ENCODE data around the gene GPRC5A. TPM values are rescaled to one million over a fixed set of nuclear protein-coding genes. Genes with fewer than 3 reads are reported as not detected.

GPRC5A gene
- total and polyA plus RNA-seq, 2 experiments from 2014 or later: 0.16 to 0.38 TPM

DNA sequence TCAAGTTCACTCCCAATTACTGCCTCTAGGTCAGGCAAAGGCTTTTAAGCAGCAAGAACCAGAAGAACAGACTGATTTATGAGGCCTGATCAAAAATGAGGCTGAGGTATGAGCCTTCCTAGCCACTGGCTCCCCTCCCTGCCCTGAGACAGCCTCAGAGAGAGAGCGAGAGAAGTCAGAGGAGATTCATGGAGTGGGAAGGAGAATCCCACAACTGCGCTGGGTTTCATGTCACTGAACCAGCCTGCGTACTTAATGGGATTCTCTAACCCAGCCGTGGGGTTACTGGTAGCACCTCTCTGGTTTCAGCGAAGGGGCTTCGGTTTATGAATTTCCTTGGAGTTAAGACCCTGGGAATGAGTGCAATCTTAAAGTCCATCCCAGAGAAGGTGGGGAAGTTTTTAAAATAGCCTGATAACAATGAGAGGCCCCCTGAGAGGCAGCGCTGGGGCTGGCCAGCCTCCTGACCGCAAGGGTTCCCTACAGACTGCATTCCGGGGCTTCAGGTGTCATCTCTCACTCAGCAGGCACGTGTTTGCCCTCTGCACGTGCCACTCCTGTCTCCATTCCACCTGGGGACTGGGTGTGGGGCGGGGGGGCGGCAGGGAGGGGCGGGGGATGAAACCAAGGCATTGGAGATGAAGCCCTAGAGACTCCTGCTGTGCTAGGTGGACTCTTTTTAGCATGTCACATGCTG lies 6.1 kb upstream of the GPRC5A start:
- Mint-ChIP-seq H3K27ac (no peak overlapping the region), H3K4me3 (no peak overlapping the region), H3K36me3 (ENCODE audit: low read depth) (no peaks in the 10 kb centered on the region), H3K27me3 (ENCODE audit: insufficient read depth, low read depth, poor library complexity) (peaks cover 38% of the 10 kb centered on the region), H3K4me1 (peaks cover 20% of the 10 kb centered on the region), H3K9me3 (no peaks in the 10 kb centered on the region; the same call in 2 of the 3 replicates)
- DNase-seq (ENCODE audit: low spot score): peak; percentile 70
- Histone ChIP-seq H3K4me1 (ENCODE audit: insufficient read depth) (peaks cover 9% of the 10 kb centered on the region), H3K9me2 (ENCODE audit: insufficient read depth) (no peaks in the 10 kb centered on the region), H4K20me1 (replicated peaks; ENCODE audit: insufficient read depth) (no peaks in the 10 kb centered on the region), H2AFZ (peak overlapping the region; percentile 91), H3K27ac (ENCODE audit: low read depth) (peak overlapping the region; percentile 59; the same call in 1 of the 2 replicates), H3K79me2 (replicated peaks; ENCODE audit: insufficient read depth) (no peaks in the 10 kb centered on the region), H3K4me2 (peak overlapping the region; percentile 62; the same call in 1 of the 2 replicates), H3K27me3 (ENCODE audit: insufficient read depth) (peaks cover 37% of the 10 kb centered on the region), H3K36me3 (ENCODE audit: insufficient read depth) (no peaks in the 10 kb centered on the region), H3K4me3 (no peak overlapping the region), H3F3A (replicated peaks; ENCODE audit: low read depth) (no peaks in the 10 kb centered on the region)
- TF ChIP-seq, protein P1, sequence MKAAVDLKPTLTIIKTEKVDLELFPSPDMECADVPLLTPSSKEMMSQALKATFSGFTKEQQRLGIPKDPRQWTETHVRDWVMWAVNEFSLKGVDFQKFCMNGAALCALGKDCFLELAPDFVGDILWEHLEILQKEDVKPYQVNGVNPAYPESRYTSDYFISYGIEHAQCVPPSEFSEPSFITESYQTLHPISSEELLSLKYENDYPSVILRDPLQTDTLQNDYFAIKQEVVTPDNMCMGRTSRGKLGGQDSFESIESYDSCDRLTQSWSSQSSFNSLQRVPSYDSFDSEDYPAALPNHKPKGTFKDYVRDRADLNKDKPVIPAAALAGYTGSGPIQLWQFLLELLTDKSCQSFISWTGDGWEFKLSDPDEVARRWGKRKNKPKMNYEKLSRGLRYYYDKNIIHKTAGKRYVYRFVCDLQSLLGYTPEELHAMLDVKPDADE (IDR thresholded peaks at IDR 0.05): no peak
- TF ChIP-seq CREB1 (CRISPR knock-in tag; IDR thresholded peaks at IDR 0.05; ENCODE audit: low read depth) (no peak), POLR2AphosphoS5 (IDR thresholded peaks at IDR 0.05; ENCODE audit: low read depth) (no peak), JUNB (IDR thresholded peaks at IDR 0.05; ENCODE audit: unreplicated experiment) (no peak), ZNF331 (CRISPR knock-in tag; IDR thresholded peaks at IDR 0.05; ENCODE audit: low read depth) (no peak), NANOG (IDR thresholded peaks at IDR 0.05; ENCODE audit: borderline replicate concordance) (no peak), EZH2 (IDR thresholded peaks at IDR 0.05; ENCODE audit: low read depth, unreplicated experiment) (no peak), ZNF114 (CRISPR knock-in tag; IDR thresholded peaks at IDR 0.05) (no peak), STAT1 (IDR thresholded peaks at IDR 0.05; ENCODE audit: unreplicated experiment) (no peak), EZH2phosphoT487 (IDR thresholded peaks at IDR 0.05; ENCODE audit: unreplicated experiment) (no peak)
- TF ChIP-seq, protein P2, sequence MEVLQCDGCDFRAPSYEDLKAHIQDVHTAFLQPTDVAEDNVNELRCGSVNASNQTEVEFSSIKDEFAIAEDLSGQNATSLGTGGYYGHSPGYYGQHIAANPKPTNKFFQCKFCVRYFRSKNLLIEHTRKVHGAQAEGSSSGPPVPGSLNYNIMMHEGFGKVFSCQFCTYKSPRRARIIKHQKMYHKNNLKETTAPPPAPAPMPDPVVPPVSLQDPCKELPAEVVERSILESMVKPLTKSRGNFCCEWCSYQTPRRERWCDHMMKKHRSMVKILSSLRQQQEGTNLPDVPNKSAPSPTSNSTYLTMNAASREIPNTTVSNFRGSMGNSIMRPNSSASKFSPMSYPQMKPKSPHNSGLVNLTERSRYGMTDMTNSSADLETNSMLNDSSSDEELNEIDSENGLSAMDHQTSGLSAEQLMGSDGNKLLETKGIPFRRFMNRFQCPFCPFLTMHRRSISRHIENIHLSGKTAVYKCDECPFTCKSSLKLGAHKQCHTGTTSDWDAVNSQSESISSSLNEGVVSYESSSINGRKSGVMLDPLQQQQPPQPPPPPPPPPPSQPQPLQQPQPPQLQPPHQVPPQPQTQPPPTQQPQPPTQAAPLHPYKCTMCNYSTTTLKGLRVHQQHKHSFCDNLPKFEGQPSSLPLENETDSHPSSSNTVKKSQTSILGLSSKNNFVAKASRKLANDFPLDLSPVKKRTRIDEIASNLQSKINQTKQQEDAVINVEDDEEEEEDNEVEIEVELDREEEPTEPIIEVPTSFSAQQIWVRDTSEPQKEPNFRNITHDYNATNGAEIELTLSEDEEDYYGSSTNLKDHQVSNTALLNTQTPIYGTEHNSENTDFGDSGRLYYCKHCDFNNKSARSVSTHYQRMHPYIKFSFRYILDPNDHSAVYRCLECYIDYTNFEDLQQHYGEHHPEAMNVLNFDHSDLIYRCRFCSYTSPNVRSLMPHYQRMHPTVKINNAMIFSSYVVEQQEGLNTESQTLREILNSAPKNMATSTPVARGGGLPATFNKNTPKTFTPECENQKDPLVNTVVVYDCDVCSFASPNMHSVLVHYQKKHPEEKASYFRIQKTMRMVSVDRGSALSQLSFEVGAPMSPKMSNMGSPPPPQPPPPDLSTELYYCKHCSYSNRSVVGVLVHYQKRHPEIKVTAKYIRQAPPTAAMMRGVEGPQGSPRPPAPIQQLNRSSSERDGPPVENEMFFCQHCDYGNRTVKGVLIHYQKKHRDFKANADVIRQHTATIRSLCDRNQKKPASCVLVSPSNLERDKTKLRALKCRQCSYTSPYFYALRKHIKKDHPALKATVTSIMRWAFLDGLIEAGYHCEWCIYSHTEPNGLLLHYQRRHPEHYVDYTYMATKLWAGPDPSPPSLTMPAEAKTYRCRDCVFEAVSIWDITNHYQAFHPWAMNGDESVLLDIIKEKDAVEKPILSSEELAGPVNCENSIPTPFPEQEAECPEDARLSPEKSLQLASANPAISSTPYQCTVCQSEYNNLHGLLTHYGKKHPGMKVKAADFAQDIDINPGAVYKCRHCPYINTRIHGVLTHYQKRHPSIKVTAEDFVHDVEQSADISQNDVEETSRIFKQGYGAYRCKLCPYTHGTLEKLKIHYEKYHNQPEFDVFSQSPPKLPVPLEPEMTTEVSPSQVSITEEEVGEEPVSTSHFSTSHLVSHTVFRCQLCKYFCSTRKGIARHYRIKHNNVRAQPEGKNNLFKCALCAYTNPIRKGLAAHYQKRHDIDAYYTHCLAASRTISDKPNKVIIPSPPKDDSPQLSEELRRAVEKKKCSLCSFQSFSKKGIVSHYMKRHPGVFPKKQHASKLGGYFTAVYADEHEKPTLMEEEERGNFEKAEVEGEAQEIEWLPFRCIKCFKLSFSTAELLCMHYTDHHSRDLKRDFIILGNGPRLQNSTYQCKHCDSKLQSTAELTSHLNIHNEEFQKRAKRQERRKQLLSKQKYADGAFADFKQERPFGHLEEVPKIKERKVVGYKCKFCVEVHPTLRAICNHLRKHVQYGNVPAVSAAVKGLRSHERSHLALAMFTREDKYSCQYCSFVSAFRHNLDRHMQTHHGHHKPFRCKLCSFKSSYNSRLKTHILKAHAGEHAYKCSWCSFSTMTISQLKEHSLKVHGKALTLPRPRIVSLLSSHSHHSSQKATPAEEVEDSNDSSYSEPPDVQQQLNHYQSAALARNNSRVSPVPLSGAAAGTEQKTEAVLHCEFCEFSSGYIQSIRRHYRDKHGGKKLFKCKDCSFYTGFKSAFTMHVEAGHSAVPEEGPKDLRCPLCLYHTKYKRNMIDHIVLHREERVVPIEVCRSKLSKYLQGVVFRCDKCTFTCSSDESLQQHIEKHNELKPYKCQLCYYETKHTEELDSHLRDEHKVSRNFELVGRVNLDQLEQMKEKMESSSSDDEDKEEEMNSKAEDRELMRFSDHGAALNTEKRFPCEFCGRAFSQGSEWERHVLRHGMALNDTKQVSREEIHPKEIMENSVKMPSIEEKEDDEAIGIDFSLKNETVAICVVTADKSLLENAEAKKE (CRISPR knock-in tag; IDR thresholded peaks at IDR 0.05): no peak
- TF ChIP-seq, protein P3, sequence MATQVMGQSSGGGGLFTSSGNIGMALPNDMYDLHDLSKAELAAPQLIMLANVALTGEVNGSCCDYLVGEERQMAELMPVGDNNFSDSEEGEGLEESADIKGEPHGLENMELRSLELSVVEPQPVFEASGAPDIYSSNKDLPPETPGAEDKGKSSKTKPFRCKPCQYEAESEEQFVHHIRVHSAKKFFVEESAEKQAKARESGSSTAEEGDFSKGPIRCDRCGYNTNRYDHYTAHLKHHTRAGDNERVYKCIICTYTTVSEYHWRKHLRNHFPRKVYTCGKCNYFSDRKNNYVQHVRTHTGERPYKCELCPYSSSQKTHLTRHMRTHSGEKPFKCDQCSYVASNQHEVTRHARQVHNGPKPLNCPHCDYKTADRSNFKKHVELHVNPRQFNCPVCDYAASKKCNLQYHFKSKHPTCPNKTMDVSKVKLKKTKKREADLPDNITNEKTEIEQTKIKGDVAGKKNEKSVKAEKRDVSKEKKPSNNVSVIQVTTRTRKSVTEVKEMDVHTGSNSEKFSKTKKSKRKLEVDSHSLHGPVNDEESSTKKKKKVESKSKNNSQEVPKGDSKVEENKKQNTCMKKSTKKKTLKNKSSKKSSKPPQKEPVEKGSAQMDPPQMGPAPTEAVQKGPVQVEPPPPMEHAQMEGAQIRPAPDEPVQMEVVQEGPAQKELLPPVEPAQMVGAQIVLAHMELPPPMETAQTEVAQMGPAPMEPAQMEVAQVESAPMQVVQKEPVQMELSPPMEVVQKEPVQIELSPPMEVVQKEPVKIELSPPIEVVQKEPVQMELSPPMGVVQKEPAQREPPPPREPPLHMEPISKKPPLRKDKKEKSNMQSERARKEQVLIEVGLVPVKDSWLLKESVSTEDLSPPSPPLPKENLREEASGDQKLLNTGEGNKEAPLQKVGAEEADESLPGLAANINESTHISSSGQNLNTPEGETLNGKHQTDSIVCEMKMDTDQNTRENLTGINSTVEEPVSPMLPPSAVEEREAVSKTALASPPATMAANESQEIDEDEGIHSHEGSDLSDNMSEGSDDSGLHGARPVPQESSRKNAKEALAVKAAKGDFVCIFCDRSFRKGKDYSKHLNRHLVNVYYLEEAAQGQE (IDR thresholded peaks at IDR 0.05; ENCODE audit: unreplicated experiment): no peak
- peak; percentile 88 for ATAC-seq

All from GM23338 (cell line).